ENCODE data around the gene POFUT1.
"Not testable (repeated sequence)": the region's sequence is repeated elsewhere in the genome, so short reads cannot be mapped to it uniquely, and the experiment has no call there.

POFUT1 gene

GRCh38 chr20:32236048-32236533, 28.4 kb downstream of the POFUT1 start:
- DNase-seq = no peak

- DNase-seq = no peak
Observed at GRCh38 chr20:32236819-32237218, 29.1 kb downstream of the POFUT1 start.

GRCh38 chr20:32237419-32237818, 29.7 kb downstream of the POFUT1 start:
- no peak for DNase-seq

GRCh38 chr20:32238483-32239425, 31.1 kb downstream of the POFUT1 start:
- DNase-seq = no peak

- DNase-seq = no peak
Observed at GRCh38 chr20:32240205-32240604, 32.5 kb downstream of the POFUT1 start.

- no peak for DNase-seq
Observed at GRCh38 chr20:32241807-32242206, 34.1 kb downstream of the POFUT1 start.

- DNase-seq = no peak
Observed at GRCh38 chr20:32244150-32244823, 36.6 kb downstream of the POFUT1 start.

GRCh38 chr20:32244959-32245358, 37.3 kb downstream of the POFUT1 start:
- DNase-seq = no peak

GRCh38 chr20:32246208-32246607, 38.5 kb downstream of the POFUT1 start:
- not testable (repeated sequence) for DNase-seq

- no peak for DNase-seq
Observed at GRCh38 chr20:32248043-32248442, 40.4 kb downstream of the POFUT1 start.

GRCh38 chr20:32249030-32249738, 41.5 kb downstream of the POFUT1 start:
- DNase-seq = no peak

GRCh38 chr20:32251470-32251869, 43.8 kb downstream of the POFUT1 start:
- no peak for DNase-seq

GRCh38 chr20:32252189-32252588, 44.5 kb downstream of the POFUT1 start:
- DNase-seq = no peak

- not testable (repeated sequence) for DNase-seq
Observed at GRCh38 chr20:32260973-32261372, 53.3 kb downstream of the POFUT1 start.

- no peak for DNase-seq
Observed at GRCh38 chr20:32261644-32262043, 54.0 kb downstream of the POFUT1 start.

GRCh38 chr20:32263398-32263954, 55.8 kb downstream of the POFUT1 start:
- no peak for DNase-seq

- no peak for DNase-seq
Observed at GRCh38 chr20:32271620-32272019, 63.9 kb downstream of the POFUT1 start.

GRCh38 chr20:32274359-32274758, 66.7 kb downstream of the POFUT1 start:
- no peak for DNase-seq

- DNase-seq = not testable (repeated sequence)
Observed at GRCh38 chr20:32275163-32275562, 67.5 kb downstream of the POFUT1 start.

GRCh38 chr20:32277361-32278198, 69.9 kb downstream of the POFUT1 start, which contains the start of gene KIF3B:
Gene KIF3B (plus strand): TSS chr20:32277651. CDS start chr20:32309778, 32,127 bp downstream.
- peak; percentile 91 for DNase-seq

- peak; percentile 38 for DNase-seq
Observed at GRCh38 chr20:32278199-32278643, 70.5 kb downstream of the POFUT1 start.

- DNase-seq = no peak
Observed at GRCh38 chr20:32281711-32282110, 74.0 kb downstream of the POFUT1 start.

Data from OCI-M1 (cell line).